Measurements from ENCODE around the gene ATP1A3. TPM values are rescaled to one million over a fixed set of nuclear protein-coding genes. Genes with fewer than 3 reads are reported as not detected.

ATP1A3 gene
- total RNA-seq, 1 donor from 2014 or later, result 1.4 TPM

DNA sequence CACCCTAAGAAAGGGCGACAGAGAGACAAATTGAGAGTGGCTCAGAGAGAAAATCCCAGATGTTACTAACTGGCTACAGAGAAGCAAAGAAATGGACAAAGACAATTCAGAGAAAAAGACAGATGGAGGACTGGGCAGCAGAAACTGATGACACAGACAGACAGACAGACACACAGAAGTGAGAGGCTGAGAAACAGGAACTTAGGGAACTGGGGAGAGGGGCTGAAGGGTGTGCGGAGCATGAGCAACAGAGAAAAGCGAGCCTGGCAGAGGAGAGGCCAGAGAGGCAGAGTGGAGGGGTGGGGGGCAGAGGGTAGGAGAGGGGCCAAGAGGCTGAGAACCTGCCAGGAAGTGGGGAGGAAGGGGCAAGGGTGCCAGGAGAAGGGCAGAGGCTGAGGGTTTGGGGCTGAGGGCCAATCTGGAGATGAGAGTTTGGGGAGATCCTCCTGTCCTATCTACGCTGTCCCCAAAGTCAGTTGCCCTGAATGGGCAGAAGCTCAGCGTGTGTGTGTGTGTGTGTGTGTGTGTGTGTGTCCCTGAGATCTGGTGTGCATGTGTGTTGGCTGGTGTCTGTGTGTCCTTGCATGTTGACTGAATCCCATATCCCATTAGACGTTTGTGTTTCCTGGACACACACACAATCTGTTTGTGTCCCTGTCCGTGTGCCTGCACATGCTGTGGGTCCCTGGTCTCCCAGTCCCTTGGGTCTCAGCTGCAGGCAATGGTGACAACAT, 60.2 kb downstream of the ATP1A3 start:
- intact Hi-C loops (cut with micrococcal nuclease), result no loop called here
- Mint-ChIP-seq H3K9me3 (no peaks in the 10 kb centered on the region), H3K27ac (peak overlapping the region; percentile 53), H3K4me1 (ENCODE audit: low read depth) (peaks cover 52% of the 10 kb centered on the region), H3K4me3 (peak overlapping the region; percentile 2), H3K27me3 (ENCODE audit: insufficient read depth) (peaks cover 24% of the 10 kb centered on the region), H3K36me3 (ENCODE audit: low read depth) (no peaks in the 10 kb centered on the region)
- DNase-seq (ENCODE audit: low spot score), result no peak

- intact Hi-C loops (cut with micrococcal nuclease), result no loop called here
- H3K9me3 Mint-ChIP-seq, result no peaks in the 10 kb centered on the region
- DNase-seq (ENCODE audit: low spot score), result no peak
These were observed 61.2 kb downstream of the ATP1A3 start for GRCh38 chr19:41932720-41933332.

DNA sequence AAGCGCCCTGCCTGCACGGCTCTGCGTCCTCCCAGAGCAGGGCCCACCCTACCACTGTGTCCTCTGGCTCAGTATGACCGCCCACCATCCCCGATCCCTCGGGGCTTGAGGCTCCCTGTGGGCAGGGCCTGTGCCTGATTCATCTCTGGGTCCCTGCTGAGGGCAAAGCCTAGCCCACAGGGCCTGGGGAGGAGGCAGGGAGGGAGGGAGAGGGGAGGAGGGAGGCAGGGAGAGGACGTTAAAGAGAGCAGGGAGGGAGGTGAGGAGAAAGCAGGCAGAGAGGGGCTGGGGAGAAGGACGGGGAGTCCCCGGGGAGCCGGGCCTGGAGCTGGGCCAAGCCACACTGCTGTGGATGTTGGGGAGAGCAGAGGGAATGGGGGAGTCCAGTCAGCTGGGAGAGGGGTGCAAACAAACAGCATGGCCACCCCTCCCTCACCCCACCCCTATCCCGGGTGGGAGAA, 61.7 kb downstream of the ATP1A3 start:
- Mint-ChIP-seq H3K9me3 (no peaks in the 10 kb centered on the region), H3K27ac (no peak overlapping the region), H3K27me3 (ENCODE audit: insufficient read depth) (peaks cover 24% of the 10 kb centered on the region), H3K36me3 (ENCODE audit: low read depth) (no peaks in the 10 kb centered on the region), H3K4me1 (ENCODE audit: low read depth) (peaks cover 50% of the 10 kb centered on the region), H3K4me3 (no peak overlapping the region)
- intact Hi-C loops (cut with micrococcal nuclease), result no loop called here
- DNase-seq (ENCODE audit: low spot score), result no peak

More at GRCh38 chr19:41932720-41933332, 61.2 kb downstream of the ATP1A3 start:
- Mint-ChIP-seq H3K4me3 (no peak overlapping the region), H3K27me3 (ENCODE audit: insufficient read depth) (peaks cover 24% of the 10 kb centered on the region), H3K4me1 (ENCODE audit: low read depth) (peaks cover 54% of the 10 kb centered on the region), H3K36me3 (ENCODE audit: low read depth) (no peaks in the 10 kb centered on the region), H3K27ac (no peak overlapping the region)

- DNase-seq (ENCODE audit: low spot score), result no peak
- Mint-ChIP-seq H3K27me3 (ENCODE audit: insufficient read depth) (peaks cover 18% of the 10 kb centered on the region), H3K36me3 (ENCODE audit: low read depth) (no peaks in the 10 kb centered on the region), H3K4me1 (ENCODE audit: low read depth) (peaks cover 41% of the 10 kb centered on the region), H3K27ac (no peak overlapping the region), H3K4me3 (no peak overlapping the region), H3K9me3 (no peaks in the 10 kb centered on the region)
- intact Hi-C loops (cut with micrococcal nuclease), result no loop called here
These were observed 63.0 kb downstream of the ATP1A3 start for GRCh38 chr19:41930926-41931592.

GRCh38 chr19:41930322-41930722, 63.7 kb downstream of the ATP1A3 start:
- Mint-ChIP-seq H3K9me3 (no peaks in the 10 kb centered on the region), H3K36me3 (ENCODE audit: low read depth) (no peaks in the 10 kb centered on the region), H3K4me3 (peak overlapping the region; percentile 64), H3K4me1 (ENCODE audit: low read depth) (peaks cover 38% of the 10 kb centered on the region), H3K27ac (peak overlapping the region; percentile 57), H3K27me3 (ENCODE audit: insufficient read depth) (peaks cover 18% of the 10 kb centered on the region)
- intact Hi-C loops (cut with micrococcal nuclease), result no loop called here
- no peak for DNase-seq (ENCODE audit: low spot score)

GRCh38 chr19:41929536-41930071, 64.4 kb downstream of the ATP1A3 start:
- H3K27ac Mint-ChIP-seq, result peak overlapping the region; percentile 88
- intact Hi-C loops (cut with micrococcal nuclease), result loop anchor here (1.0 to 2.0 kb wide), 3 partner anchors 15 to 42 kb away; no protein-coding TSS in a partner anchor

DNA sequence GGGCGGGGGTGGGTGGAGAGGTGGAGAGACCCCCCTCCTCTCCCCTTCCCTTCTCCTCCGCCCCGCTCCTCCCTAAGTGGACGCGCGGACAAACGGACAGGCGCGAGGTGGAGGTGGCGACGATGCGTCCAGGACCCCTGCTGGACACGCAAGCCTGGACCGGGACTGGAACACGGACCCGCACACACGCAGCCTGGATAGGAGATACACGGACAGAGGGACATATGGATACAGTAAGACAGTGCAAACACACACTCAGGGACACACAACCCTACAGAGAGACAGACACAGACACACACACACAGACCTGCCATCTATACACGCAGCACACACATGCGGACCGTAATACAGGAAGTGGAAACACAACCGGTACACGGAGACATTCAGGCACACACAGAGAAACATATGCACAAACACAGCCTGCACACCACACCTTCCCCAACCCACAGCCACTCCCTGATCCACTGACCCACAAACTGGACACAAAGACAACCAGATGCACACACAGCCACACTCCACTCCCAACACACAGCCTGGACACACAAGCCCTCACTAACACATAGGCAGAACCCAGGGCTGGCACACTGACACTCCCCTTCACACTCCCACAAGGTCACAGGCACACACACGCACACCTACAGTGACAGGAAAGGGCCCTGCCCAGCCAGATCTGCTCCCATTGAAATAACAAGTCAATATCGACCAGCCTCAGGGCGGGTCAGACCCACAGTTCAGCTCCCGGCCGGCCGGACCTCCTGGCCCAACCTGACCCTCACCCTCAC, 65.1 kb downstream of the ATP1A3 start:
- DNase-seq (ENCODE audit: low spot score), result no peak
- intact Hi-C loops (cut with micrococcal nuclease), result loop anchor here (1.0 to 2.0 kb wide), 3 partner anchors 14 to 42 kb away; no protein-coding TSS in a partner anchor
- H3K4me3 Mint-ChIP-seq, result peak overlapping the region; percentile 88
- peak overlapping the region; percentile 88 for H3K27ac Mint-ChIP-seq
- peaks cover 27% of the 10 kb centered on the region for H3K4me1 Mint-ChIP-seq (ENCODE audit: low read depth)
- H3K9me3 Mint-ChIP-seq, result no peaks in the 10 kb centered on the region
- peaks cover 11% of the 10 kb centered on the region for H3K27me3 Mint-ChIP-seq (ENCODE audit: insufficient read depth)
- no peaks in the 10 kb centered on the region for H3K36me3 Mint-ChIP-seq (ENCODE audit: low read depth)

More at GRCh38 chr19:41929536-41930071, 64.4 kb downstream of the ATP1A3 start:
- DNase-seq (ENCODE audit: low spot score), result no peak
- Mint-ChIP-seq H3K4me3 (peak overlapping the region; percentile 88), H3K9me3 (no peaks in the 10 kb centered on the region), H3K36me3 (ENCODE audit: low read depth) (no peaks in the 10 kb centered on the region), H3K4me1 (ENCODE audit: low read depth) (peaks cover 31% of the 10 kb centered on the region), H3K27me3 (ENCODE audit: insufficient read depth) (peaks cover 11% of the 10 kb centered on the region)

DNA sequence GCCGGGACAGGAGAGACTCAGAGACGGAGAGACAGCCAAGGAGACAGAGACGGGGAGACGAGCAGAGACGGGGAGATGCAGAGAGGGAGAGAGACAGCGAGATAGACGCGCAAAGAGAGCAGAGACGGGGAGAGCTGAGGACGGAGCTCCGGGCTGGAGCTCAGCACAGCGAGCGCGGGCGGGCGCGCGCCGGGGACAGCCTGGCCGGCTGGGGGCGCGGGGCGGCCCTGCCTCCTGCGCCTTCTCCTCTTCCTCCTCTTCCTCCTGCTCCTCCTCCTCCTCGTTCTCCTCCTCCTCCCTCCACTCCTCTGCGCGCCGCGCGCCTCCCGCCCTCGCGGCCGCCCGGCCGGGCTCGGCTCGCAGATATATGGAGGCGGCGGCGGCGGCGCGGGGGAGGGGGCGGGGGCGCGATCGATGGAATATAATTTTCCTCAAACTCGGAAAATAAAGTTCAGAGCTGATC, 65.8 kb downstream of the ATP1A3 start, which contains the start of gene ERFL:
TSS of gene ERFL (minus strand) at position 229 of the 463 bp plus-strand sequence. CDS start 15,530 bp downstream, outside the sequence.
- DNase-seq (ENCODE audit: low spot score), result no peak

GRCh38 chr19:41927497-41928192, 66.4 kb downstream of the ATP1A3 start:
- no peak for DNase-seq (ENCODE audit: low spot score)
- Mint-ChIP-seq H3K27ac (no peak overlapping the region), H3K9me3 (no peaks in the 10 kb centered on the region), H3K27me3 (ENCODE audit: insufficient read depth) (peaks cover 1% of the 10 kb centered on the region), H3K4me3 (peak overlapping the region; percentile 84), H3K4me1 (ENCODE audit: low read depth) (peaks cover 27% of the 10 kb centered on the region), H3K36me3 (ENCODE audit: low read depth) (peaks cover 4% of the 10 kb centered on the region)
- intact Hi-C loops (cut with micrococcal nuclease), result loop anchor here (2.0 kb wide), 1 partner anchor 13 kb away; no protein-coding TSS in a partner anchor

More for the DNA sequence above, 65.8 kb downstream of the ATP1A3 start, which contains the start of gene ERFL:
- Mint-ChIP-seq H3K9me3 (no peaks in the 10 kb centered on the region), H3K36me3 (ENCODE audit: low read depth) (peaks cover 2% of the 10 kb centered on the region), H3K27ac (peak within 1 kb of the TSS; percentile 88), H3K4me3 (peak within 1 kb of the TSS; percentile 88), H3K4me1 (ENCODE audit: low read depth) (peaks cover 24% of the 10 kb centered on the region), H3K27me3 (ENCODE audit: insufficient read depth) (peaks cover 4% of the 10 kb centered on the region)
- intact Hi-C loops (cut with micrococcal nuclease), result loop anchor here (2.0 kb wide), 1 partner anchor 13 kb away; no protein-coding TSS in a partner anchor

GRCh38 chr19:41926763-41927496, 67.1 kb downstream of the ATP1A3 start:
- no peak for DNase-seq (ENCODE audit: low spot score)
- Mint-ChIP-seq H3K4me3 (no peak overlapping the region), H3K27me3 (ENCODE audit: insufficient read depth) (peaks cover 4% of the 10 kb centered on the region), H3K36me3 (ENCODE audit: low read depth) (peaks cover 7% of the 10 kb centered on the region), H3K27ac (no peak overlapping the region), H3K4me1 (ENCODE audit: low read depth) (peaks cover 27% of the 10 kb centered on the region), H3K9me3 (no peaks in the 10 kb centered on the region)
- intact Hi-C loops (cut with micrococcal nuclease), result no loop called here
